Transverse colon (tissue), 4 donors: ENCODE results near the gene MGLL. TPM values are rescaled to one million over a fixed set of nuclear protein-coding genes. Genes with fewer than 3 reads are reported as not detected.

Experiments used
- DNase-seq: peaks from one replicate; pipeline ENCODE4 v3.0.0-alpha.2; 2019
- H3K27ac ChIP-seq, 4 donors: fragments of 200-600 bp; sonication (generic); 2 replicates each; pipeline ENCODE4 v1.5.1; 2016 to 2018; ENCODE audit warnings: inconsistent platforms in 4 of 4
- H3K27me3 ChIP-seq: fragments of 200-600 bp; sonication (generic); 2 replicates; pipeline ENCODE4 v1.5.1; 2017; ENCODE audit warnings: inconsistent platforms
- H3K36me3 ChIP-seq, 4 donors: fragments of 200-600 bp; sonication (generic); 2 replicates each; pipeline ENCODE4 v1.5.1; 2017 to 2019; ENCODE audit warnings: inconsistent platforms in 4 of 4
- H3K4me1 ChIP-seq, 4 donors: fragments of 200-600 bp; sonication (generic); 2 replicates each; pipeline ENCODE4 v1.5.1; 2017 to 2020; ENCODE audit warnings: inconsistent platforms in 4 of 4
- H3K4me3 ChIP-seq, 4 donors: fragments of 200-600 bp; sonication (generic); 1 replicate in 1 of 4; 2 replicates in 3 of 4; pipeline versions ENCODE4 v1.5.1 to v1.6.1; 2017 to 2019; ENCODE audit warnings: inconsistent platforms in 4 of 4
- H3K9me3 ChIP-seq, 2 donors: fragments of 200-600 bp; sonication (generic); 2 replicates each; pipeline ENCODE4 v1.5.1; 2017 to 2019; ENCODE audit warnings: inconsistent platforms in 2 of 2
- EP300 ChIP-seq: sonication (generic); formaldehyde crosslinking; IDR thresholded peaks from one replicate; pipeline ENCODE4 v1.6.1; 2017; ENCODE audit warnings: antibody characterized with exemption, low read depth
- POLR2A ChIP-seq: fragments of 450-650 bp; IDR thresholded peaks from one replicate; pipeline ENCODE4 v1.6.1; 2016; ENCODE audit warnings: antibody characterized with exemption, mild to moderate bottlenecking, moderate library complexity
- POLR2AphosphoS5 ChIP-seq, 3 donors: sonication (generic); formaldehyde crosslinking; IDR thresholded peaks; one replicate each; pipeline ENCODE4 v1.6.1; 2016; ENCODE audit warnings: antibody characterized with exemption in 3 of 3
- WGBS, 2 donors: methylation state at CpG; one replicate each; pipeline ENCODE4 v1.1.5; 2018; ENCODE audit warnings: low coverage in 1 of 2; 5-methylcytosine and 5-hydroxymethylcytosine counted together
- in situ Hi-C, 4 donors: fragments of 200-750 bp; cut with MboI; loops; one replicate each; pipeline versions ENCODE4 v1.15.0 to v1.15.1; 2017; ENCODE audit warnings: low sequenced_read_pairs in 3 of 4, low pct_ligation_motif_present in 1 of 4, low pct_unique_long_range_greater_than_20kb in 1 of 4
- intact Hi-C: fragments of 100-400 bp; cut with DNase I; formaldehyde crosslinking; loops from one replicate; pipeline ENCODE4 v1.15.1; 2023; ENCODE audit warnings: low total_unique reads
- total RNA-seq, 4 donors: library from RNA; depleted of rRNA; stranded (reverse); fragments of >200 nt; gene quantifications; one replicate each; pipeline ENCODE4 v1.1.0, GENCODE V29; 2016
- TF ChIP-seq, protein P1 (sequence below), 5 experiments: fragments of 200-600 bp in 3 of 5; fragments of 450-650 bp in 2 of 5; sonication (generic) in 3 of 5; IDR thresholded peaks; 1 replicate in 2 of 5; 2 replicates in 3 of 5; pipeline ENCODE4 v1.5.1; 2016 to 2017; ENCODE audit warnings: antibody characterized with exemption in 5 of 5, inconsistent platforms in 3 of 5, mild to moderate bottlenecking in 2 of 5, moderate library complexity in 1 of 5

The MGLL gene
- total RNA-seq, 4 donors from 2014 or later: 150 to 329 (median 294) TPM

DNA sequence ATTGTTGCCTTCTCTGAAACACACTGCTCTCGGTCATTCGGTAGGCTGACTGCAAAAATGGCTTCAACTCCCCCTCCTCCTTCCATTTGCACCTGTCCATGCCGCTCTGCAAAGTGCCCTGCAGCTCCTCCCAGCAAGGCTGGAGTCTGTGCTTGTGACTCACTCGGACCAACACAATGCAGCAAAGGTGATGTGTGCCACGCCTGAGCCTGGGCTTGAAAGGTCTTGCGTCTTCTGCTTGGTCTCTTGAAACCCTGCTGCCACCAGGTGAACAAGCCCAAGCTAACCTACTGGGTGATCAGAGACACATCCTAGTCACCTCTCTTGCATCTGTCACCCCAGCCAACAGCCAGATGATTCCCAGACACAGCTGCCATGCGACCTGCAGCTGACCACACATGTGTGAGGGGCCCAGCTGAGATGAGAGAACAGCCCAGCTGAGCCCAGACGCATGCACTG is 71.1 kb downstream of the MGLL start:
- Histone ChIP-seq H3K9me3 (no peaks in the 10 kb centered on the region), H3K27ac (peak overlapping the region in 2 of 4 donors; percentile 11 to 29), H3K4me1 (peaks cover 34 to 61% (median 37%) of the 10 kb centered on the region in 4 donors), H3K4me3 (no peak overlapping the region), H3K27me3 (no peaks in the 10 kb centered on the region), H3K36me3 (no peaks in the 10 kb centered on the region)
- TF ChIP-seq EP300 (no peak), POLR2A (no peak), POLR2AphosphoS5 (IDR thresholded peaks at IDR 0.05) (no peak)
- intact Hi-C loops (no loop called here), in situ Hi-C loops (no loop called here)
- no peak for DNase-seq
- 74 to 80% methylated on average over 1 to 8 of the region's 8 CpGs for WGBS, 2 donors

DNA sequence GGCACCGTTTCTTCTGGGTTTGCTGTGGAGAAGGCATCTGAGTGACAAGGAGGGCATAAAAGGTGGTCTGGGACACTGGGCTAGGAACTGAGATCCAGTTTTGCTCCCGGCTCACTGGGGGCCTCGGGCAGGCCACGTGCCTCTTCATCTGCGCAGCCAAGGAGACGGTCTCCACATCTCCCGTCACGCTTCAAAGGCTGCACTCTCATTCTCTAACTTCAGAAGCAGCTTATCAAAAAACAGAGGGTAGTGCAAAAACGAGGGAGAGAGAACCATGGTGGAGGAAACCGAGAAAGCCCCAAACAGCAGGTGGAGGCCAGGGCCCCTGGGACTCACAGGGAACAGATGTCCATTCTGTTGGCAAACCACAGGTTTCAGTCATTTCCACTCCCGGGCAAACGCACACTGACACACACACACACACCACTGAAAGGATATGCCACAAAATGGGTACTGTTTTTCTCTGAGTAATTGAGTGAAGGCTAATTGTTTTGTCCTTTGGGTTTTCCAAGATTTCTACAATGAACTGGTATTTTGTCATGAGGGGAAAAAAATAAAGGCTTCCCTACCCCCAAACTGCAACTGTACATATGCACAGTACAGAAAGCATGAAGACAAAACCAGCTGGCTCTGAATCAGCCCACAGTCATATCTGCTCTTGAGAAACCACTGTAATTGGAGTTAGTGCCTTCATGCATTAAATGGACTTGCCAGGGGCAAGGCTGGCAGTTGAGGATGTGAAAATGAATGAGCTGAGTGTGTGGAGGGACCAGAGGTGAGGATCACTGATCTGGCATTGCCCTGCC is 71.9 kb downstream of the MGLL start:
- peaks cover 37 to 68% (median 37%) of the 10 kb centered on the region in 4 donors for H3K4me1 ChIP-seq
- no peak overlapping the region for H3K4me3 ChIP-seq
- TF ChIP-seq POLR2AphosphoS5 (IDR thresholded peaks at IDR 0.05): no peak
- no peak for TF ChIP-seq EP300
- no peak for TF ChIP-seq POLR2A
- TF ChIP-seq, protein P1, sequence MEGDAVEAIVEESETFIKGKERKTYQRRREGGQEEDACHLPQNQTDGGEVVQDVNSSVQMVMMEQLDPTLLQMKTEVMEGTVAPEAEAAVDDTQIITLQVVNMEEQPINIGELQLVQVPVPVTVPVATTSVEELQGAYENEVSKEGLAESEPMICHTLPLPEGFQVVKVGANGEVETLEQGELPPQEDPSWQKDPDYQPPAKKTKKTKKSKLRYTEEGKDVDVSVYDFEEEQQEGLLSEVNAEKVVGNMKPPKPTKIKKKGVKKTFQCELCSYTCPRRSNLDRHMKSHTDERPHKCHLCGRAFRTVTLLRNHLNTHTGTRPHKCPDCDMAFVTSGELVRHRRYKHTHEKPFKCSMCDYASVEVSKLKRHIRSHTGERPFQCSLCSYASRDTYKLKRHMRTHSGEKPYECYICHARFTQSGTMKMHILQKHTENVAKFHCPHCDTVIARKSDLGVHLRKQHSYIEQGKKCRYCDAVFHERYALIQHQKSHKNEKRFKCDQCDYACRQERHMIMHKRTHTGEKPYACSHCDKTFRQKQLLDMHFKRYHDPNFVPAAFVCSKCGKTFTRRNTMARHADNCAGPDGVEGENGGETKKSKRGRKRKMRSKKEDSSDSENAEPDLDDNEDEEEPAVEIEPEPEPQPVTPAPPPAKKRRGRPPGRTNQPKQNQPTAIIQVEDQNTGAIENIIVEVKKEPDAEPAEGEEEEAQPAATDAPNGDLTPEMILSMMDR (IDR thresholded peaks at IDR 0.05): no peak
- 66% methylated on average over 12 of the region's 12 CpGs; no CpG with 5 or more reads in 1 of the 2 donors for WGBS, 2 donors
- peak overlapping the region in 3 of 4 donors; percentile 72 to 75 (median 75) for H3K27ac ChIP-seq
- H3K27me3 ChIP-seq: no peaks in the 10 kb centered on the region
- intact Hi-C loops (no loop called here), in situ Hi-C loops (no loop called here)
- DNase-seq: peak; percentile 41
- H3K36me3 ChIP-seq: no peaks in the 10 kb centered on the region
- no peaks in the 10 kb centered on the region for H3K9me3 ChIP-seq

DNA sequence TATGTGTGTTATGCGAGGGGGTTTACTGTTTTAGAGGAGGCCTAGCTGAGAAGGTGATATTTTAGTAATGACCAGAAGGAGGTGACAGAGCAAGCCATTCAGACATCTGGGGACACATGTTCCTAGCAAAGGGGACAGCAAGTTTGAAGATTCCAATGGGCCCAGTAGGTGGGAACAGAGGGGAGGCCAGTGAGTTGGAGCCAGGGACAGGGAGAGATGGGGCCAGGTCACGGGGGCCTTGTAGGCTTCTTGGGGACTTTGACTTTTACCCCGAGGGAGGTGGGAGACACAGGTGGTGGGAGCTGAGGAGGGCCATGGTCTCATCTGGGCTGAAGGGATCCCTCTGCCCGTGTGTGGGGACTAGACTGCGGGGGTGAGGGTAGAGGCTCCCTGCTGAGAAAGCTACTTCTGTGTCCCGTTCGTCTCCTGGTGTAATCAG is 72.5 kb downstream of the MGLL start:
- 84 to 100% methylated on average over 2 to 7 of the region's 7 CpGs for WGBS, 2 donors
- intact Hi-C loops: no loop called here
- in situ Hi-C loops: no loop called here
- H3K4me1 ChIP-seq: peaks cover 34 to 67% (median 37%) of the 10 kb centered on the region in 4 donors
- H3K4me3 ChIP-seq: no peak overlapping the region
- H3K9me3 ChIP-seq: no peaks in the 10 kb centered on the region
- TF ChIP-seq POLR2AphosphoS5 (IDR thresholded peaks at IDR 0.05) (no peak), POLR2A (no peak), EP300 (no peak)
- TF ChIP-seq, protein P1 (IDR thresholded peaks at IDR 0.05): peak in 1 of 5 experiments; percentile 19
- no peaks in the 10 kb centered on the region for H3K27me3 ChIP-seq
- DNase-seq: no peak
- peak overlapping the region; percentile 64 to 75 (median 74) for H3K27ac ChIP-seq
- no peaks in the 10 kb centered on the region for H3K36me3 ChIP-seq

DNA sequence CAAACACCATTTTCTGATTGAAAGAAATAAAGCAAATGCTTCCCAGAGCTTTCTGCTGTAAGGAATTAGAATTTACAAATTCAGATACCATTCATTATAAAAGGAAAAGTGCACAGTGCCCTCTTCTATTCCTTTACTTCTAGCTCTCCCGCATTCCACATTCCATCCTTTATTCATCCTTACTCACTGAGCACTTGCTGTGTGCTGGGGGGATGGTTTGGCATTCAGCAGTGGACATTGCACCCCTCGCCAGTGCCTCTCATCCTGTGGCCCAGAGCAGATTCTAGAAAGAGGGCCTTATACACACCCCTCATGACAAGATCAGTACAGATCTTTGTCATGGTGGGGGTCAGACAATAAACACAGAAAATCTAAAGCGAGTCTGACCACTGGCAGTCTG is 73.0 kb downstream of the MGLL start:
- H3K9me3 ChIP-seq: no peaks in the 10 kb centered on the region
- in situ Hi-C loops: no loop called here
- intact Hi-C loops: no loop called here
- H3K4me1 ChIP-seq: peaks cover 33 to 72% (median 37%) of the 10 kb centered on the region in 4 donors
- DNase-seq: no peak
- H3K4me3 ChIP-seq: no peak overlapping the region
- 69 to 87% methylated on average over 3 of the region's 3 CpGs for WGBS, 2 donors
- TF ChIP-seq, protein P1 (IDR thresholded peaks at IDR 0.05): no peak
- TF ChIP-seq POLR2AphosphoS5 (IDR thresholded peaks at IDR 0.05) (no peak), POLR2A (no peak), EP300 (no peak)
- H3K36me3 ChIP-seq: no peaks in the 10 kb centered on the region
- H3K27ac ChIP-seq: peak overlapping the region; percentile 64 to 75 (median 74)
- no peaks in the 10 kb centered on the region for H3K27me3 ChIP-seq
